IPS-20b (cell line): ENCODE results near the gene IL13.
"Not testable (repeated sequence)": the region's sequence is repeated elsewhere in the genome, so short reads cannot be mapped to it uniquely, and the experiment has no call there.

Experiments used
- H3K27ac ChIP-seq: one replicate; pipeline ENCODE4 v1.5.1; 2013; ENCODE audit warnings: low read length
- H3K27me3 ChIP-seq: 2 replicates; pipeline ENCODE4 v1.6.1; 2013; ENCODE audit warnings: mild to moderate bottlenecking, low read length, inconsistent platforms; ENCODE audit not compliant: insufficient read depth
- H3K36me3 ChIP-seq: 2 replicates; pipeline ENCODE4 v1.6.1; 2013; ENCODE audit warnings: low read depth, mild to moderate bottlenecking, inconsistent platforms, low read length, moderate library complexity; ENCODE audit not compliant: insufficient read depth
- H3K4me1 ChIP-seq: 2 replicates; pipeline ENCODE4 v1.6.1; 2013; ENCODE audit warnings: mild to moderate bottlenecking, control low read depth, inconsistent platforms, low read length, moderate library complexity; ENCODE audit not compliant: insufficient read depth
- H3K4me3 ChIP-seq: 2 replicates; pipeline ENCODE4 v1.5.1; 2013; ENCODE audit warnings: mild to moderate bottlenecking, low read length, inconsistent platforms
- H3K9ac ChIP-seq: 2 replicates; pipeline ENCODE4 v1.6.1; 2013; ENCODE audit warnings: low read depth, mild to moderate bottlenecking, inconsistent platforms, low read length, moderate library complexity
- H3K9me3 ChIP-seq: 2 replicates; pipeline ENCODE4 v1.6.1; 2013; ENCODE audit warnings: mild to moderate bottlenecking, low read depth, low read length, inconsistent platforms; ENCODE audit not compliant: insufficient read depth

Gene IL13

DNA sequence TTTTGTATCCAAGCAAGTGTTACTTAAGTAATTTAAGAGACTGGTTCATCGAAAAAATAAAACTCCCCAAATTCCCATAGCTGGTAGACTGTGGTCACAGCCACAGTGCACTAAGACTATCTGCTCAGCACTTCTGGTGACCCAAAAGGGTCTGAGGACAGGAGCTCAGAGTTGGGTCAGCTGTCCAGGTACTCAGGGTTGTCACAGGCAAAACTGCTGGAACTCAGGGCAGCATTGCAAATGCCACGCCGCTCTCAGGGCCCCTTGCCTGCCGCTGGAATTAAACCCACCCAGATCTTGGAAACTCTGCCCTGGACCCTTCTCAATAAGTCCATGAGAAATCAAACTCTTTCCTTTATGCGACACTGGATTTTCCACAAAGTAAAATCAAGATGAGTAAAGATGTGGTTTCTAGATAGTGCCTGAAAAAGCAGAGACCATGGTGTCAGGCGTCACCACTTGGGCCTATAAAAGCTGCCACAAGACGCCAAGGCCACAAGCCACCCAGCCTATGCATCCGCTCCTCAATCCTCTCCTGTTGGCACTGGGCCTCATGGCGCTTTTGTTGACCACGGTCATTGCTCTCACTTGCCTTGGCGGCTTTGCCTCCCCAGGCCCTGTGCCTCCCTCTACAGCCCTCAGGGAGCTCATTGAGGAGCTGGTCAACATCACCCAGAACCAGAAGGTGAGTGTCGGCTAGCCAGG, at the start of gene IL13:
TSS of gene IL13 (plus strand) at position 498 of the 705 bp plus-strand sequence. CDS start at position 512, 14 bp downstream.
- Histone ChIP-seq H3K9me3 (no peaks in the 10 kb centered on the region), H3K27ac (no peak within 1 kb of the TSS), H3K27me3 (peaks cover 51% of the 10 kb centered on the region), H3K9ac (no peak within 1 kb of the TSS), H3K36me3 (no peaks in the 10 kb centered on the region), H3K4me1 (no peaks in the 10 kb centered on the region), H3K4me3 (no peak within 1 kb of the TSS)

- no peaks in the 10 kb centered on the region for H3K4me1 ChIP-seq
- H3K4me3 ChIP-seq: no peak overlapping the region
- H3K27ac ChIP-seq: no peak overlapping the region
- no peaks in the 10 kb centered on the region for H3K9me3 ChIP-seq
- peaks cover 71% of the 10 kb centered on the region for H3K36me3 ChIP-seq
- H3K9ac ChIP-seq: no peak overlapping the region
- H3K27me3 ChIP-seq: no peaks in the 10 kb centered on the region
These were observed 46.0 kb upstream of the IL13 start for GRCh38 chr5:132611965-132612364.

- H3K36me3 ChIP-seq: peaks cover 71% of the 10 kb centered on the region
- no peak overlapping the region for H3K9ac ChIP-seq
- H3K4me1 ChIP-seq: no peaks in the 10 kb centered on the region
- H3K27me3 ChIP-seq: no peaks in the 10 kb centered on the region
- H3K4me3 ChIP-seq: no peak overlapping the region
- no peaks in the 10 kb centered on the region for H3K9me3 ChIP-seq
- H3K27ac ChIP-seq: no peak overlapping the region
These were observed 45.1 kb upstream of the IL13 start for GRCh38 chr5:132612846-132613245.

DNA sequence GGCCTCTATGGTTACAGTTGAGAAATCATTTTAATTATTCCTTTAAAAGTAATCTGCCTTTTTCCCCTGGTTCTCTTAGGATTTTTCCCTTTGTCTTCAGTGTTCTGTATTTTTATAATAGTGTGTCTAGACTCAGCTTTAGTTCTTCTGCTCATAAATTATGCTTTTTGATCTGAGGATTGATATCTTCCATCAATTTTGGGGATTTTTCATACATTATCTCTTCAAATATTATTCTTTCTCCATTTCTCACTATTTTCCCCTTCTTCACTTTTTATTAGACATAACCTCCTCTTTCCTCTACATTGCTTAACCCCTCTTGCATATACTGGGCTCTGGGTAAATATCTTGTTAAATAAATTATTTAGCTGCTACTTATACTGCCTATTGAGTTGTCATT, 36.3 kb upstream of the IL13 start:
- H3K27ac ChIP-seq: no peak overlapping the region
- H3K27me3 ChIP-seq: no peaks in the 10 kb centered on the region
- no peak overlapping the region for H3K9ac ChIP-seq
- peaks cover 31% of the 10 kb centered on the region for H3K36me3 ChIP-seq
- H3K4me3 ChIP-seq: no peak overlapping the region
- no peaks in the 10 kb centered on the region for H3K9me3 ChIP-seq
- H3K4me1 ChIP-seq: no peaks in the 10 kb centered on the region

- Histone ChIP-seq H3K27me3 (no peaks in the 10 kb centered on the region), H3K36me3 (peaks cover 24% of the 10 kb centered on the region), H3K9me3 (no peaks in the 10 kb centered on the region), H3K9ac (no peak overlapping the region), H3K27ac (no peak overlapping the region), H3K4me3 (no peak overlapping the region), H3K4me1 (no peaks in the 10 kb centered on the region)
These were observed 35.4 kb upstream of the IL13 start for GRCh38 chr5:132622608-132623007.

DNA sequence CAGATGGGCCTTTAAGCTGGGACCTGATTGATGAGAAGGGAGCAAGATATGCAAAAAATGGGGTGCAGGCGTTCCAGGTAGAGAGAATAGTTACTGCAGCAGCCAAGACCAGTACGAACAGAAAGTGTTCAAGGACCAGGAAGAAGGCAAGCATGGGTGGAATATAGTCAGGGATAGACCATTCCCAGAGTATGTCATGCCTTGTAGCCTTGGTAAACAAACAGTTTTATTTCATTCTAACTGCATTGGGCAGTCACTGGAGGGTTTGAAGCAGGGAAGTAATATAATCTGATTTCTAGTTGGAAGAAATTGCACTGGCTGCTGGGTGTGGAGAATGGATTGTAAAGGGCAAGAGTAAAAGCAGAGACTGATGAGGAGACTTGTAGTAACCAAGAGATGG, 30.5 kb upstream of the IL13 start:
- Histone ChIP-seq H3K4me1 (no peaks in the 10 kb centered on the region), H3K9ac (no peak overlapping the region), H3K36me3 (peaks cover 15% of the 10 kb centered on the region), H3K4me3 (no peak overlapping the region), H3K27me3 (no peaks in the 10 kb centered on the region), H3K9me3 (no peaks in the 10 kb centered on the region), H3K27ac (no peak overlapping the region)

DNA sequence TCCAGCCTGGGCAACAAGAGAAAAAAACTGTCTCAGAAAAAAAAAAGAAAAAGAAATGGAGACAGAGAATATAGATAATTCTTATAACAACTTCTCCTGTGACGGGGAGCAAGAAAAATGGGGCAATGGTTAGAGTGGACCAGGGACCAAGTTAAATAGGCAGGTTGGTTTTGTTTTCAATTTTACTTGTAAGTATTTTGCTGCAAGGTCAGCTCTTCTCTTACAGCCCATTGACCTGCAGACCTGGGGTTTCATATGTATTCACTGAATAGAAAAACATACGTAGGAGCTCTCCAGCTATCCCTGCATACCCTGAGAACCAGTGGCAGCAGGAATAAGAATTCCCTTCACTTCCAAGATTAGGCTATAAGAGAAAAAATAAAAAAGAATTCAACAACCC, 29.2 kb upstream of the IL13 start:
- Histone ChIP-seq H3K9ac (no peak overlapping the region), H3K4me3 (no peak overlapping the region), H3K36me3 (peaks cover 10% of the 10 kb centered on the region; the same call in 1 of the 2 replicates)

GRCh38 chr5:132629230-132629944, 28.6 kb upstream of the IL13 start:
- Histone ChIP-seq H3K36me3 (peaks cover 10% of the 10 kb centered on the region; the same call in 1 of the 2 replicates), H3K27ac (no peak overlapping the region), H3K4me3 (no peak overlapping the region), H3K9me3 (no peaks in the 10 kb centered on the region), H3K4me1 (no peaks in the 10 kb centered on the region), H3K9ac (no peak overlapping the region), H3K27me3 (no peaks in the 10 kb centered on the region)

More for the DNA sequence above, 29.2 kb upstream of the IL13 start:
- no peaks in the 10 kb centered on the region for H3K4me1 ChIP-seq
- H3K27ac ChIP-seq: no peak overlapping the region
- no peaks in the 10 kb centered on the region for H3K27me3 ChIP-seq
- H3K9me3 ChIP-seq: no peaks in the 10 kb centered on the region

- not testable (repeated sequence) for H3K9me3 ChIP-seq, H3K4me1 ChIP-seq, H3K27me3 ChIP-seq, H3K9ac ChIP-seq, H3K4me3 ChIP-seq, H3K27ac ChIP-seq
- H3K36me3 ChIP-seq: peaks cover 29% of the 10 kb centered on the region
These were observed 24.4 kb upstream of the IL13 start for GRCh38 chr5:132633587-132633986.

DNA sequence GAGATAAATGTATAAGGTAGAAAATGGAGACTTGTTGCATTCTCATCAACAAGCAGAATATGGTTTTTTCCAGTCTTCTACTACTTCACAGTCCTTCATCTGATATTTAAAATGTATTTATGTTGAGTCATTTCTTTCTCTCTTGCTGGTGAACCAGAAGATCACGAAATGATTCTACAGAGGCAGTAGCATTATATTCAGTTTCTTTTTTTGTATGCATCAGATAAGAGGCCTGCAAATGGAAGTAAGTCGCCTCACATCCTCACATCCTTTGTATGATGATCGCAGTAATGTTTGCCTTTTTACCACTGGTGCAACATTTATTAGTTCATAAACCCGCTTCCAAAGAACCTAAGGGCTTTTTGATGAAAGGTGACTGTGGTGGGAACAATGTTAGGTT, 22.1 kb upstream of the IL13 start:
- Histone ChIP-seq H3K27me3 (no peaks in the 10 kb centered on the region), H3K27ac (no peak overlapping the region), H3K4me1 (no peaks in the 10 kb centered on the region), H3K9me3 (no peaks in the 10 kb centered on the region), H3K4me3 (no peak overlapping the region), H3K9ac (no peak overlapping the region), H3K36me3 (peaks cover 47% of the 10 kb centered on the region)

DNA sequence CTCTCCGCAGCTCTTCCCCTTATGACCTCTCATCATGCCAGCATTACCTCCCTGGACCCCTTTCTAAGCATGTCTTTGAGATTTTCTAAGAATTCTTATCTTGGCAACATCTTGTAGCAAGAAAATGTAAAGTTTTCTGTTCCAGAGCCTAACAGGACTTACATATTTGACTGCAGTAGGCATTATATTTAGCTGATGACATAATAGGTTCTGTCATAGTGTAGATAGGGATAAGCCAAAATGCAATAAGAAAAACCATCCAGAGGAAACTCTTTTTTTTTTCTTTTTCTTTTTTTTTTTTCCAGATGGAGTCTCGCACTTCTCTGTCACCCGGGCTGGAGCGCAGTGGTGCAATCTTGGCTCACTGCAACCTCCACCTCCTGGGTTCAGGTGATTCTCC, 20.7 kb upstream of the IL13 start:
- H3K36me3 ChIP-seq: peaks cover 51% of the 10 kb centered on the region
- H3K4me1 ChIP-seq: no peaks in the 10 kb centered on the region

GRCh38 chr5:132639706-132640130, 18.3 kb upstream of the IL13 start:
- Histone ChIP-seq H3K27me3 (no peaks in the 10 kb centered on the region), H3K4me3 (no peak overlapping the region), H3K4me1 (peaks cover 4% of the 10 kb centered on the region; the same call in 1 of the 2 replicates), H3K27ac (no peak overlapping the region), H3K9me3 (no peaks in the 10 kb centered on the region), H3K9ac (no peak overlapping the region), H3K36me3 (peaks cover 59% of the 10 kb centered on the region)

More for the DNA sequence above, 20.7 kb upstream of the IL13 start:
- Histone ChIP-seq H3K4me3 (no peak overlapping the region), H3K27me3 (no peaks in the 10 kb centered on the region), H3K9me3 (no peaks in the 10 kb centered on the region), H3K9ac (no peak overlapping the region), H3K27ac (no peak overlapping the region)
